HG02884 (cell line): ENCODE results near the gene SLC10A7.

Experiments
- ATAC-seq: cut with Tn5 transposase; IDR thresholded peaks from one replicate; pipeline ENCODE4 v1.9.1; 2021; ENCODE audit warnings: mild to moderate bottlenecking, moderate library complexity; ENCODE audit not compliant: unreplicated experiment

Gene SLC10A7

DNA sequence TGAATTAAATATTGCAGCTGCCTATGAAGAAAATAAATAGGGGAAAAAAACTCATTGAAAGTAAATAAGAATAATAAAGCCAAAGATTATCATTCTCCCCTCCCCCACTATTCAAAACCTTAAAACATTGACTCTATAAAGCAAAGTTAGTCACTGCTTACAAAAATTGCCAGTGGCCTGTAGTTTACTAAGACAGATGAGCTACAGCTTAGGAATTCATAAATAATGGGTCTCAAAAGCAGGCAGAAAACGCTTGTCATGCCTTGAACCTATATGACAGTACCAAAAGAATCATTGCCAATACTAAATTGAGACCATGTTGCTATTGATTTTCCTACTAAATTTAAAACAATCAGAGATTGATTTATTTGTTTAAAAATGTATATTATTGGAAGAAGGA lies 78.9 kb downstream of the SLC10A7 start:
- no peak for ATAC-seq

DNA sequence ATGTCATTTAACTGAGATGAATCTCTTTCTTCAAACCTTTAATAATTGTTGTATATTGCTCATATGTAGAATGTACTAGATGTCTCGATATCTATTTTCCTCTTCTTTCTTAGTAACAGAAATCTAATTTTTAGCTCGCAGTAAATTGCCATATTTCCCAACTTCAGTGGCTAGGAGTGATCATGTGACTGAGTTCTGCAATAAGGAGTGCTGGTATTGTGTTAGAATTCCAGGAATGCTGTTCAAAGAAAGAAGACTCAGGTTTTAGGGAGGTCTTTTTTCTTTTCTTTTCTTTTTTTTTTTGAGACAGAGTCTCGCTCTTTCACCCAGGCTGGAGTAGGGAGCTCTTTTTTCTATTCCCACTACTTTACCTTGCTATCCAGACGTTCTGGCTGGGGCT lies 81.7 kb downstream of the SLC10A7 start:
- no peak for ATAC-seq

DNA sequence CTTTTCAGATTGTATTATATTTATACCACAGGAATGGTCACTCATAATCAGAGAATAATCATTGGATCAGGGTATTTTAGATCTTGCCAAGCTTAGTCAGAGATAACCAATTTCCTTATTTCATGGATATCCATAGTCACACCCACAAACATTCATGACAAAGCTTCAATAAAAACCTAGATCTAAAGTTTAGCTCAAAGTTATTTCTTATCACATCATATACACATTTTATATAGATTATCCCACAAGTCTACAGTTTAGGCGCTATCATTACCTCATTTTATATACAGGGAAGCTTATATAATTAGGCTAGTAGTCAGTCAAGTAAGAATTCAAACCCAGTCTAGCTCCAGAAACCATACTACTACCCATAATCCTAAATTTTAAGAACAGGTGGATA lies 82.3 kb downstream of the SLC10A7 start:
- no peak for ATAC-seq

DNA sequence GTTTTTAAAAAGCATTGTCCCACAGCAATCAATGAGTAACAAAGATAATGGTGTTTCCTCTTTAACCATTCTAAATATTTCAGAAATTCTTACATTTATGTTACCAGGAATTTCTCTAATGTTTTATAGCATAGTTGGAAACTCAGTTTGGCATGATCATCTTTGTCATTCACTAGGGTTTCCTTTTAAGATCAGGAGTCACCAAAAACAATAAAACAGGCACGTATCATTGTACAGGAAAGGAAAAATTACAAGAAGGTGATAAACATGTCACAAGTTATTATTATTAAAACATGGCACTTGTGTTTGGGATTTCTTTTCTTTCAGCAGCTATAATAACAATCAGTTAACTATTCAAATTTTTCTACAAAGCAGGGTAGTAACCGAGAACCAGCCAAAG lies 84.0 kb downstream of the SLC10A7 start:
- ATAC-seq, result no peak

DNA sequence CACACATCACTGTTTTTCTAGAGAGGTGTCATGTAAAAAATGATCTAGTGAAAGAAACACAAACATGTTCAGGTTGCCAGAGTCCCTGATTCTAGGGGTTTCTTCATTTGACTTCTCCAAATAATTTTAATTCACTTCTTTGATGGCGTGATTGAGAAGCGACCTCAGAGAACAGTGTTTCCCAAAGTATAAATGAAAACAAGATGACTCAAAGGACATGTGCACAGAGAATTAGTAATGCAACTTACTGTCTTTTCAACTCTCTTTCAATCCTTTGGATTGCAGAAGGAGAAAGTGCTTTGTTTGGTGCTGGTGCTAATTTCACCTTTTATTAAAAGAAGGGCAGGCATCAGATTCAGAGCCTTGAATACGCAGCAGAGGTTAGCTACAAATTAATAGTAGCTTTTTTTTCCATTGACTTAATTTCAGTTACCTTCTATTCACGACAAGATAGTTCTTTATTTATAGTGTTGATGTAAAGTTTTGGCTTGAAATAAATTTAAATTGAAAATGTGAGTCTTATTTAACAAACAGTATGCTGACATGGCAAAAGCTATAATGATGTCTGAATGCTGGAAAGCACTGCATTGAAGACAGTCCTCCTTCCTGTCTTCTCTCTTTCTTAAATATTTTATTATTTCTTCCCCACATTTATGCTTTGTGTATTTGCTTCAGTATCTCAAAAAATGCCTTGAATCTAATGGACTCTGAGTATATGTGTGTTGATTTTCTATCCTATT lies 85.1 kb downstream of the SLC10A7 start:
- no peak for ATAC-seq

DNA sequence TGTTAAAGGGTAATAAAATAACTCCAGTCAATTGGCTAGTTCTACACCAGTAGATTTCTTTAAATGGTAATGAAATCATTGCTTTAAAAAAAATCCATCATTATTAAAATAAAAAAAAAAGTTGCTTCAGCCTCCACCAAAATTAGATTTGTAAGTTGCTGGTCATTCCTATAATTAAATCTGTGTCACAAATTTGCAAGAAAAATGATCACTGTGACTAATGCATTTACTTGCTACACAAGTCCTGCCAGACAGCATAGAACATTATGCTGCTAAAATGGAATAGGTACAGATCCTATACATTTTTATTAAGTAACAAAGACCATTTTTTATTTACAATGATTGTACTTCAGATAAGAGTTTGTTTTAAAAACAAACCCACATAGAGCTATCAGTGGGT lies 85.8 kb downstream of the SLC10A7 start:
- ATAC-seq, result no peak

DNA sequence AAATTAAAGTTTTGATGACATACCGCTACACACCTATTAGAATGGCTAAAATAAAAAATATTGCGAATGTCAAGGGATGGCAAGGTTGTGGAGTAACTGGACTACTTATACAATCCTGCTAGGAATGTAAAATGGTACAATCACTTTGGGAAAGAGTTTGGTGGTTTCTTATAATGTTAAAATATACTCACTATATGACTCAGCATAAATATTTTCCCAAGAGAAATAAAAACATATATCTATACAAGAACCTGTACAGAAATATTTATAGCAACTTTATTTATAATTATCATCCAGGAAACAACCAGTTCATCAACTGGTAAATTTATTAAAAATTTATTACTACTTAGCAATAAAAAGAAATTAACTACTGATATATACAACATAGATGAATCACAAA lies 89.7 kb downstream of the SLC10A7 start:
- ATAC-seq, result no peak

DNA sequence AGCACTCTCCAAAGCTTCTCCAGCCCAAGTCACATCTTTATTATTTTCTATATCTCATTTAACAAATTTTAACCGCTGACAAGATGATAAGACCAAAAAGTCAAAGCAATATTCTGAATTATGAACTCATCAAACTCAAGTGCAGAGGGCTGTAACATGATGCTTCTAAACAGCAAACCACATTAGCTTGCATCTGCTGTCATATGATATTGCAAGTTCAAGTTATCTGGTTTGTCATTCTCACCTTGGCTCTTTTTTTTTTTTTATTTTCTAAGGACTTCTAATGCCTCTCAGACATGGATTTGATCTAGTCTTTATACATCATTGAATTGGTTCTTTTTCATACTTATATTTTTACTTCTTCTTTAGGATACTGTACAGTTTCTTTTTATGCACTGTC lies 93.4 kb downstream of the SLC10A7 start:
- ATAC-seq, result no peak

DNA sequence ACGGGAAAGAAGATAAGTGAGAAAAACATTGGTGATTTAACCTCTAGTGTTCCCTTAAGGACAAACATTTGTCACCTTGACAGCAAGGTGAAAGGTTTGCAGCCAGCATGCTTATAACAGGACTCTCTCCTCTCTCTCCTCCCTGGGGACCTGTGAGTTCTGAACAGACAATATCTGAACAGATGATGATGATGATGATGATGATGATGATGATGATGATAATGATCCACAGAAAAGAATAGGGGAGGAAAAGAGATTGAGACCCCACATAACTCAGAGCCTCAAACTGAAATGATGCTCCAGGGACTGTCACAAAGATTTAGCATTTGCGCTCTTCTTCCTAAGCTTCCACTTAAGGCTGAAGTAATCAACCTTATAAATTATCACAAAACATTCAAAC lies 103.9 kb downstream of the SLC10A7 start:
- ATAC-seq, result no peak

DNA sequence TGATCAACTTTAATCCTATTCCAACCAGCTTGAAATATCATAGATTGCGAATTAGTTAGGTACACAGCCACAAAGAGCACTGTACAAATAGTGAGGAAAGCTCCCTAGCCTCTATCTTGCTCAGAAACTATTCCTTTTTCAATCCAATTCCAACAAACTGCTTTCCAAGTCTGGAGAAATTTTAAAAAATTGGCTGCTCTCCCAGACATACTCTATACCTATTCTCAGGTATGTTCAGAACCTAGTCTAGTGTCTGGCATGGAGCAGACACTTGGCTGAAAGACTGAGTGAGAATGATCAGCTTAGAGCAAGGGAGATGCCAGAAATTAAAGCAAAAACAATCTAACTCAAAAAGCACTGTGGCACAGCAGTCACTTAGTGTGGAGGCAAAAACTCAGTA lies 105.9 kb downstream of the SLC10A7 start:
- no peak for ATAC-seq

DNA sequence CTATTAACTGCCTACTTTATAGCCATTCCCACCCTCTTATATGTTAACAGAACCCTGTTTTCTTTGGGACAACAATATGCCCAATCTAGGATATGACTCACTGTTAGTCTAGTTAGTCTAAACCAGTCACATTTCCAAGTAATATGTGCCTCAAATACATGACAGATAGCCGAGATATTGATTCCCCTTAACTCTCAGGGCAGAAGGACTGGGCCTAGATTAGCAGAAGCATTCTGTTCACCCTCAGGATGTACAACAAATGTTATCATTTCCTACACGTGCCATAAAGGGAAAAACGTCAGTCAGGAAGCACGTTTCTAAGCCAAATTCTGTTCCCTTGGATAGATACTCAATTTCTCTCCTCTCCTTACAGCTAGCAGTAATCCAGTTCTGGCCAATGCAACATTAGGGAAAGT lies 114.1 kb downstream of the SLC10A7 start:
- no peak for ATAC-seq

DNA sequence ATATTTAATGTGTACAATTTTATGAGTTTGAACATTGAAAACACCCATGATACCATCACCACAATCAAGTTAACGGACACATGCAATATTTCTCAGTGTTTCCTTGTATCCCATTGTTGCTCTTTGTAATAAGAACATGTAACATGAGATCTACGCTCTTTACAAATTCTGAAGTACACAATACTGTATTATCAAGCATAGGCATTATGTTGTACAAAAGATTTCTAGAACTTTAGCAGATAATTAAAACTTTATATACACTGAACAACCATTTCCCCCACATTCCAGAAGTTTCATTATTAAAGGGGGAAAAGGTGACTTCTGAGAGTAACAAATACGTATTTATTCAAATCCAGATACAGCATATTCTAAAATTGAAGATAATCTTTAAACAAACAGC lies 114.5 kb downstream of the SLC10A7 start:
- ATAC-seq, result no peak

DNA sequence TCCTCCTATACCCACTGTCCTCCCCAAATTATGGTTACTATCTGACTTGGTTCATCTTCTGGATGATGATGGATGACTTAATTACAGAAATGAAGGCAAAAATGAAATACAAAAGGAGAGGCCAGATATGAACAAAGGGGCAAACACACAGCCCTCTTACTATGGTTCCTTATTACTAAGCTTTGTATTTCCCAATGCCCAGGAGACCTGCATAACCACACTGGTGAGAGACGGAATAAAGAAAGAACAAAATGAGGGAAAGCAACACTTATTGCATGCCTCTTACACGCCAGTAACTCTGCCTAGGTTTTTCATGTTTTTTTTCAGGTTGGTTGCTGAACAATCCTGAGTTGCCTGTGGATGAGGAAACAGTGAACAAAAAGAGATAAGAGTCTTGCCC lies 120.5 kb downstream of the SLC10A7 start:
- no peak for ATAC-seq

DNA sequence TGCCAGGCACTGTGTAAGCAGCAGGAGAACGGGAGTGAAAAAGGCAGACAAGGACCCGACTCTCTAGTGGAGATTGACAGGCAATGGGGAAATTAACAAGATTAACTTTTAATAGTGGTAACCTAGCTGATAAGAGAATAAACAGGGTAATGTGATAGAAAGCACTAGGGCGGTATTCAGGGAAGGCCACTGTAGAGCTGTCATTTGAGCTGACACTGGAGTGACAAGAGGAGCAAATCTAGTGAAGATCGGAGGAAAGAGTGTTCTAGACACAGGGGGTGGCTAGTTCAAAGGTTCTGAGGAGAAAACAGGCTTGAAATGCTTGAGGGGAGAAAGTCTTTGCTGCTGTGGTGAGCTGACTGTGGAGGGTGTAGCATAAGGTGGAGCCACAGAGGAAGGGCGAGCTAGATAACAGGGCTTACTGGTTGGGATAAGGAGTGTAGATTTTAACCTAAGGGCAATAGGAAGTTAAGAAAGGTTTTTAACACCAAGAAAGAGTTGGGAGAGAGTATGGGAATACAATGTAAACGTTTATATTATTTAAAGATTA lies 122.8 kb downstream of the SLC10A7 start:
- no peak for ATAC-seq

DNA sequence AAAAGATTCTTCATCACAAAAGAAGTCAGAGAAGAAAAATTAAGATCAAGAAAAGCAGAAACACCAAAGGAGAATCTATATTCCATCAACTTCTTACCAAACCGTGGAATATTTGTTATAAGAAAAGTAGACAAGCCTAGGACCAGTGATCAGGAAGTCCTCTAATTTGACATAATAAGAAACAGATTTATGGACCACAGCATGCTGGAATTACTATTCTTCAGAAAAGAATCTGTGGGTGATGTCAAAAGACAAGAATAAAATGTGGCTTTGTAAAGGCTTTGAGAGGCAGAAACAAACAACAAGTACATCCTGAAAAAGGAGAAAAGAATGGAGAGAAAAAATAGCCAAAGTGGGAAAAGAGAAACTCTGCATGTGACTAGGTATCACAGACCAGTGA lies 123.3 kb downstream of the SLC10A7 start:
- no peak for ATAC-seq

DNA sequence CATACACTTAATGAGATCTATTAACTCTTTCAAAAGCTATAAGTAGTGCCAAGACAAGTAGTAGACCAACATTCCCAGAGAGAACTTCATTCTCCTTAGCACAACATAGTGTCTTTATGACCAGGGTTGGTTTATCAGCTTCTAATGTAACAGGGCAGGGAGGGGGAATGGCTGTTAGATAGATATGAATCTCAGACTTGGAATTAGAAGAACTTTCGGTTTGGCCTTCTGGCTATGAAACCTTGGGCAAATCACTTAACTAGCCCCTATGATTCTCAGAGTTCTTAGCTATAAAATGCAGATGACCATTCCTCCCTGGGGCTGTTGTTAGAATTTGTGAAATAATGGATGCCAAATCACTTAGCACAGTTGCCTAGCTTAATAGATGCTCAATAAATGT lies 132.2 kb downstream of the SLC10A7 start:
- no peak for ATAC-seq

DNA sequence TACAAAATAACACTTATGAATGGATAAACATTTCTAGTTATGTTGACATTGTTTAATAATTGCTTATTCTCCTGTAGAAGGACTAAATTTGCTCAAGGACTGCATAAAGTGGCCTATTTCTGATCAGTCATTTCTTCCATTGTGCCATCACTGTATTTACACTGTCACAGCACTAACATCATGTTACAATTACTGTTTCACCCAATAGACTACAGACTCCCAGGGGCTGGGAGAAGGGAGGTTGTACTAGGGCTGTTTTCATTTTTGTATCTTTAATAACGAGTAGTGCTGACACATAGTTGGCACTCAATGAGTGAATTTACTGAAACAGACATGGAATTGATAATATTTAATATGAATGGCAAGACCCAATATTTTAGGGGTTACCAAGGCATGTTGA lies 139.5 kb downstream of the SLC10A7 start:
- no peak for ATAC-seq

DNA sequence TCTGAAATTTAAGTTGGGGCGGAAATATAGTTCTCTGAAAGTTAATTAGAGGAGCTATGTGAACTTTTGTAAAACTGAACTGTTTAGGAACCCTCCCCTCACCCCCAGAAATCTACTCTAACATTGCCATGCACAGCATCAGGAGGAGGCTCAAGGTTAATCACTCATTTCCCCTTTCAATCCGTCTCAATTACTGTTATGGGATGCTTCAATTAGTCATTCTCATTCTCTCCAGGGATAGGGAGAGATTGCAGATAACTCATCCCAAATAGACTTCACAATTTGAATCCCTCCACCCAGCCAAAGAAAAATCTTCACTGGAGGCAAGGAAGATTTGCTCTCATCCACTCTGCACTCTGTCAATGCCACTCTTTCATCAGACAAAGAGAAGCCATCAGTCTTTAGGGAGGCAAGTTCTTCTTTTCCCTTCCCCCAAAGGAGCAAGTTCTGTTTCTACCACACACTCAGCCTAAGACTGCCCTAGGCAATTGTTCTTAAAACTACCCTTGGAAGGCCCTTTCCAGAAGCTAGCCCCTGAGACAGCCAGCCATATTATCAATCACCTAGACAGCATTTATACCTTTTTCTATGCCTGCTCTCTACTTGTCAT lies 140.4 kb downstream of the SLC10A7 start:
- no peak for ATAC-seq

DNA sequence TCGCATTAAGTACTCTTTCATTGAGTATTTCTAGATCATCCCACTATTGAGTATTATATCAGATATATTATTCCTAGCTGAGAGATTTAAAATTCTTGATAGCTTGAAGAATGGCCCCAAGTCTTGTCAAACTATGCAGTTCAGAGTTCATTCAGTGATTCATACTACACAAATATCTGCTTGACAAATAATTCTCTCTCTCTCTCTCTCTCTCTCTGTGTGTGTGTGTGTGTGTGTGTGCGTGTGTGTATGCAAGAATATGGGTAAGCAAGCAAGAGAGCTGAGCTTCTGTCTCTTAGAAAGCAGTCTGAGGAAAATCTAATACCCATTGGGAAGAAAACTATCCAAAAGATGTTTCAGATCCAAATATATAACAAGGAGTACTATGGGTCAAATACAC lies 142.0 kb downstream of the SLC10A7 start:
- ATAC-seq, result no peak

DNA sequence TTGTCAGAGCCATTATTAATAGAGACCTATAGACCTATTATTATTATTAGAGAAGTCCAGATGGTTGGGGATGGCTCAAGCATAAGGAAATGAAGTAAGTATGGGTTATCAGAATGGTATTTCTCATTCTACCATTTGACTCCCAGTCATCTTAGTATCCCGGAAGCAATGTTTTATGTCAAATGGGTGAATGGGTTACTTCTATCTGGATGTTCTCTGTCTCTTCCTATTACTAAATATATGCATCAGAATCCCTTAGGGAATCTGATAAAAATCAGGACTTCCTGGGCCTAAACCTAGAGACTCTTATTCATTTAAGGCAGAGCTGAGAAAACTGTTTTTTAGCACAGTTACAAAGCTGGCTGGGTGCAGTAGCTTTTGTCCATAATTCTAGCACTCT lies 149.9 kb downstream of the SLC10A7 start:
- no peak for ATAC-seq

DNA sequence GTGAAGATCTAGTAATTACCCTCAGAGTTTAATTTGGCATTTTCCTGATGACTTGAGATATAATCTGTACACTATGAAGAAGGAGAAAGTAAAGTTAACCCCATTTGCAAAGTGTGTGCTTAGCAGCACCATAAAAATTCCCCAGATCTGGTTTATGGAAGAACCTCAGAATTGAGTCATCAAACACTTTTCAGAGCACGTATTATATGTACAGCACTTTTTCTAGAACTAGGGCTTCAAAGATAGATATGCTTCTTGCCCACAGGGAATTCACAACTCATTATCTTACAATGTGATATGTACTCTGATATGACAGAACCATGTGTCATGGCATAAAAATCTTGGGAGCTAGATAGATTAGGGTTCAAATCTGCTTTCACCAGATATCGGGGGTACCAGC lies 150.9 kb downstream of the SLC10A7 start:
- ATAC-seq, result no peak

DNA sequence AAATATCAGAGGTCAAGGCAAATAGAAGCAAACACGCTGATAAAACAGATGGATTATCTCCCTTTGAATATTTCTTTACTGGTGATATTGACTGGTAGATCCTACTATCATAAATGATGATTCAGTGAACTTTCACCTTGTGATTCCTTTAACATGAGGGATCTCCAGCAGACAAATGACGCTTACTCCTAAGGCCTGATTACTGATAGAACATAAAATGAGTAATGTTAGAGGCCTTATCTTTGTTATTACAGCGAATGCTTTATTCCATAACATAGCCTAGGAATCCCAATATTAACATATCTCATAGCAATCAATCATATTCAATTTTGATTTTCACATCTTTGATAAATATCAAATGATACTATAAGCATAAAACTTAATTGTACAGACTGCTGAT lies 152.3 kb downstream of the SLC10A7 start:
- ATAC-seq, result no peak

DNA sequence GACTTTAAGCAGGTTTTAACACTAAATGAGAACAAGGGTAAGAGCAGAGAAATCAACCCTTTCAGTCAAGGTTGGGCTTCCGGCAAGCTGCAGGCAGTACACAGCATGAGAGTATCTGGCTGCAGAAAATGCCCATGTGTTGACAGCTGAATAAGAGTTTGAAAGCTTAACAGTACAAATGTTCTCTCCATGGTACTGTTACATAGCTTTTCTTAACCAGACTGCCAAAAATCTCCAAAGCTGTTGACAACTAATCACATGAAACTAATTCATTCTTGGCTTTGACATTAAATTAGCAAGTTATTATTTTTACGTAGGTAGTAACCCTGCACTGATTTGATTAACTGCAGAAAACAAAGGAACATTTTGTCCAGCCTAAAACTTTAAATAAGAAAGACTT lies 153.5 kb downstream of the SLC10A7 start:
- ATAC-seq, result no peak
